ENCODE data around the gene PLPPR3. TPM values are rescaled to one million over a fixed set of nuclear protein-coding genes. Genes with fewer than 3 reads are reported as not detected.

Gene PLPPR3
- total and polyA plus RNA-seq, 9 of the 15 experiments (the other 6 are each of a cell fraction or from before 2014, with no cell fraction given) = 0.01 to 48.2 (median 8.6) TPM

DNA sequence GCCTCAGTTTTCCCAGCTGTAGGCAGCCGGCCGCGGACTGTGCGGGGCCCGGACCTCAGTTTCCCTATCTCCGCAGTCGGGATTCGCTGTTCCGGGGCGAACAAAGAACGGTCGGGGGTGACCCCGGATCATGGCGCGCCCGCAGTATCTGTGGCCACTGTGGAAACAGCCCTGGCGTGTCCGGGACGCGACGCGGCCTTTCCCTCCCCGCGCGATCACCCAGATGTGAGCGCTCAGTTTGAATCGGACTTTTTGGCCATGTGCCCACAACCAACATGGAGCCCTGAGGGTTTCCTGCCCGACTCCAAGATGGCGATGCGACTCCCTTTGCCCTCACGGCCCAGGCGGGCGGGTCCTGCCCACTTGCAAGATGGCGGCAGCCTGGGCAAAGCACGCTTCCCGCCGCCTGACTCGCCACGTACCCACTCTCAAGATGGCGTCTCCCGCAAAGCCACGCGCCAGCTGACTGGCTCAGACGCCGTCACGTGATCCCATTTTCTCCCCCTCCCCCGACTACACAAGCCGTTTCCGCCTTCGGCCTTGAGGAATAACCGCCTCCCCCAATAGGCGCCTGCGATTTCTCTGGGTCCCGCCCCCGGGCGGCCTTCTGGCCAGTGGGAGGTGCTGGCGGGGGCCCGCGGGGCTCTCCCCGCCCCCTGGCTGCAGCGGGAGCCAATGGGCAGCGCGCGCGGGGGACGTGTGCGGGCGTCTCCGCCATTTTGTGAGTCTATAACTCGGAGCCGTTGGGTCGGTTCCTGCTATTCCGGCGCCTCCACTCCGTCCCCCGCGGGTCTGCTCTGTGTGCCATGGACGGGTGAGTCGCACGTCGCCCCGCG is 24.8 kb downstream of the PLPPR3 start, which contains the start of gene PTBP1 (continued):
- TF ChIP-seq FOXP1 (CRISPR knock-in tag; IDR thresholded peaks at IDR 0.05) (0 out of 2 replicates have a peak, but pooled peaks have one; percentile 49), ZNF124 (CRISPR knock-in tag; IDR thresholded peaks at IDR 0.05) (no peak), TEAD1 (CRISPR knock-in tag; IDR thresholded peaks at IDR 0.05) (peak; percentile 40 to 83; a peak in 1 of 4 replicates), ZNF696 (CRISPR knock-in tag; conservative IDR thresholded peaks at IDR 0.05) (no peak), RBM15 (IDR thresholded peaks at IDR 0.05; ENCODE audit: insufficient read depth, low read length) (no peak), PYGO2 (tag; IDR thresholded peaks at IDR 0.05) (no peak), GATA2 (CRISPR knock-in tag; IDR thresholded peaks at IDR 0.05) (0 out of 2 replicates have a peak, but pooled peaks have one; percentile 27), ZNF134 (CRISPR knock-in tag; conservative IDR thresholded peaks at IDR 0.05) (no peak), HIVEP1 (CRISPR knock-in tag; IDR thresholded peaks at IDR 0.05) (no peak), ZNF431 (CRISPR knock-in tag; IDR thresholded peaks at IDR 0.05) (no peak; the same call in 1 of the 2 replicates), CREBBP (IDR thresholded peaks at IDR 0.05; ENCODE audit: low read depth, low read length) (no peak), GABPA (tag; conservative IDR thresholded peaks at IDR 0.05; ENCODE audit: low read depth) (peak; percentile 92), ZNF408 (CRISPR knock-in tag; IDR thresholded peaks at IDR 0.05; ENCODE audit: low read depth) (no peak), SIN3A (IDR thresholded peaks at IDR 0.05; ENCODE audit: borderline replicate concordance in 2 of 2, control insufficient read depth in 1 of 2, low read depth in 2 of 2, low read length in 2 of 2) (peak; percentile 68 to 82; a peak in 1 of 4 replicates)
- TF ChIP-seq, protein P1, sequence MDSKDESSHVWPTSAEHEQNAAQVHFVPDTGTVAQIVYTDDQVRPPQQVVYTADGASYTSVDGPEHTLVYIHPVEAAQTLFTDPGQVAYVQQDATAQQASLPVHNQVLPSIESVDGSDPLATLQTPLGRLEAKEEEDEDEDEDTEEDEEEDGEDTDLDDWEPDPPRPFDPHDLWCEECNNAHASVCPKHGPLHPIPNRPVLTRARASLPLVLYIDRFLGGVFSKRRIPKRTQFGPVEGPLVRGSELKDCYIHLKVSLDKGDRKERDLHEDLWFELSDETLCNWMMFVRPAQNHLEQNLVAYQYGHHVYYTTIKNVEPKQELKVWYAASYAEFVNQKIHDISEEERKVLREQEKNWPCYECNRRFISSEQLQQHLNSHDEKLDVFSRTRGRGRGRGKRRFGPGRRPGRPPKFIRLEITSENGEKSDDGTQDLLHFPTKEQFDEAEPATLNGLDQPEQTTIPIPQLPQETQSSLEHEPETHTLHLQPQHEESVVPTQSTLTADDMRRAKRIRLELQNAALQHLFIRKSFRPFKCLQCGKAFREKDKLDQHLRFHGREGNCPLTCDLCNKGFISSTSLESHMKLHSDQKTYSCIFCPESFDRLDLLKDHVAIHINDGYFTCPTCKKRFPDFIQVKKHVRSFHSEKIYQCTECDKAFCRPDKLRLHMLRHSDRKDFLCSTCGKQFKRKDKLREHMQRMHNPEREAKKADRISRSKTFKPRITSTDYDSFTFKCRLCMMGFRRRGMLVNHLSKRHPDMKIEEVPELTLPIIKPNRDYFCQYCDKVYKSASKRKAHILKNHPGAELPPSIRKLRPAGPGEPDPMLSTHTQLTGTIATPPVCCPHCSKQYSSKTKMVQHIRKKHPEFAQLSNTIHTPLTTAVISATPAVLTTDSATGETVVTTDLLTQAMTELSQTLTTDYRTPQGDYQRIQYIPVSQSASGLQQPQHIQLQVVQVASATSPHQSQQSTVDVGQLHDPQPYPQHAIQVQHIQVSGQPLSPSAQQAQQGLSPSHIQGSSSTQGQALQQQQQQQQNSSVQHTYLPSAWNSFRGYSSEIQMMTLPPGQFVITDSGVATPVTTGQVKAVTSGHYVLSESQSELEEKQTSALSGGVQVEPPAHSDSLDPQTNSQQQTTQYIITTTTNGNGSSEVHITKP (IDR thresholded peaks at IDR 0.05; ENCODE audit: partially characterized antibody) = peak; percentile 47
- TF ChIP-seq, protein P2, sequence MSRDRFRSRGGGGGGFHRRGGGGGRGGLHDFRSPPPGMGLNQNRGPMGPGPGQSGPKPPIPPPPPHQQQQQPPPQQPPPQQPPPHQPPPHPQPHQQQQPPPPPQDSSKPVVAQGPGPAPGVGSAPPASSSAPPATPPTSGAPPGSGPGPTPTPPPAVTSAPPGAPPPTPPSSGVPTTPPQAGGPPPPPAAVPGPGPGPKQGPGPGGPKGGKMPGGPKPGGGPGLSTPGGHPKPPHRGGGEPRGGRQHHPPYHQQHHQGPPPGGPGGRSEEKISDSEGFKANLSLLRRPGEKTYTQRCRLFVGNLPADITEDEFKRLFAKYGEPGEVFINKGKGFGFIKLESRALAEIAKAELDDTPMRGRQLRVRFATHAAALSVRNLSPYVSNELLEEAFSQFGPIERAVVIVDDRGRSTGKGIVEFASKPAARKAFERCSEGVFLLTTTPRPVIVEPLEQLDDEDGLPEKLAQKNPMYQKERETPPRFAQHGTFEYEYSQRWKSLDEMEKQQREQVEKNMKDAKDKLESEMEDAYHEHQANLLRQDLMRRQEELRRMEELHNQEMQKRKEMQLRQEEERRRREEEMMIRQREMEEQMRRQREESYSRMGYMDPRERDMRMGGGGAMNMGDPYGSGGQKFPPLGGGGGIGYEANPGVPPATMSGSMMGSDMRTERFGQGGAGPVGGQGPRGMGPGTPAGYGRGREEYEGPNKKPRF (IDR thresholded peaks at IDR 0.05; ENCODE audit: low read depth, low read length) = no peak
- TF ChIP-seq, protein P3, sequence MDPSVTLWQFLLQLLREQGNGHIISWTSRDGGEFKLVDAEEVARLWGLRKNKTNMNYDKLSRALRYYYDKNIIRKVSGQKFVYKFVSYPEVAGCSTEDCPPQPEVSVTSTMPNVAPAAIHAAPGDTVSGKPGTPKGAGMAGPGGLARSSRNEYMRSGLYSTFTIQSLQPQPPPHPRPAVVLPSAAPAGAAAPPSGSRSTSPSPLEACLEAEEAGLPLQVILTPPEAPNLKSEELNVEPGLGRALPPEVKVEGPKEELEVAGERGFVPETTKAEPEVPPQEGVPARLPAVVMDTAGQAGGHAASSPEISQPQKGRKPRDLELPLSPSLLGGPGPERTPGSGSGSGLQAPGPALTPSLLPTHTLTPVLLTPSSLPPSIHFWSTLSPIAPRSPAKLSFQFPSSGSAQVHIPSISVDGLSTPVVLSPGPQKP (CRISPR knock-in tag; IDR thresholded peaks at IDR 0.05) = no peak
- TF ChIP-seq, protein P4, sequence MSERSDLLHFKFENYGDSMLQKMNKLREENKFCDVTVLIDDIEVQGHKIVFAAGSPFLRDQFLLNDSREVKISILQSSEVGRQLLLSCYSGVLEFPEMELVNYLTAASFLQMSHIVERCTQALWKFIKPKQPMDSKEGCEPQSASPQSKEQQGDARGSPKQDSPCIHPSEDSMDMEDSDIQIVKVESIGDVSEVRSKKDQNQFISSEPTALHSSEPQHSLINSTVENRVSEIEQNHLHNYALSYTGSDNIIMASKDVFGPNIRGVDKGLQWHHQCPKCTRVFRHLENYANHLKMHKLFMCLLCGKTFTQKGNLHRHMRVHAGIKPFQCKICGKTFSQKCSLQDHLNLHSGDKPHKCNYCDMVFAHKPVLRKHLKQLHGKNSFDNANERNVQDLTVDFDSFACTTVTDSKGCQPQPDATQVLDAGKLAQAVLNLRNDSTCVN (CRISPR knock-in tag; IDR thresholded peaks at IDR 0.05) = no peak

All from K562 (cell line).